GM21786 (cell line): ENCODE results near the gene SULT1C4.

Experiments used
- ATAC-seq: cut with Tn5 transposase; IDR thresholded peaks from one replicate; pipeline ENCODE4 v1.9.1; 2021; ENCODE audit not compliant: unreplicated experiment

The SULT1C4 gene

GRCh38 chr2:108369153-108369552, 8.6 kb upstream of the SULT1C4 start:
- no peak for ATAC-seq

GRCh38 chr2:108370080-108370479, 7.7 kb upstream of the SULT1C4 start:
- no peak for ATAC-seq

GRCh38 chr2:108376774-108377173, 980 bp upstream of the SULT1C4 start:
- ATAC-seq: no peak

- ATAC-seq: no peak
These were observed 353 bp upstream of the SULT1C4 start for GRCh38 chr2:108377401-108377800.

- ATAC-seq: no peak
These were observed 1.1 kb downstream of the SULT1C4 start for GRCh38 chr2:108378851-108379250.

GRCh38 chr2:108382196-108382595, 4.4 kb downstream of the SULT1C4 start:
- ATAC-seq: no peak

- no peak for ATAC-seq
These were observed 5.5 kb downstream of the SULT1C4 start for GRCh38 chr2:108383146-108383830.

- ATAC-seq: no peak
These were observed 7.1 kb downstream of the SULT1C4 start for GRCh38 chr2:108384662-108385393.

GRCh38 chr2:108385411-108386071, 7.8 kb downstream of the SULT1C4 start:
- ATAC-seq: peak; percentile 84

GRCh38 chr2:108388045-108388444, 10.3 kb downstream of the SULT1C4 start:
- no peak for ATAC-seq

GRCh38 chr2:108390340-108390739, 12.6 kb downstream of the SULT1C4 start:
- ATAC-seq: no peak

- ATAC-seq: no peak
These were observed 14.3 kb downstream of the SULT1C4 start for GRCh38 chr2:108392029-108392428.

- no peak for ATAC-seq
These were observed 15.4 kb downstream of the SULT1C4 start for GRCh38 chr2:108393197-108393596.

- no peak for ATAC-seq
These were observed 17.4 kb downstream of the SULT1C4 start for GRCh38 chr2:108395155-108395554.

- ATAC-seq: no peak
These were observed 19.1 kb downstream of the SULT1C4 start for GRCh38 chr2:108396845-108397244.

- no peak for ATAC-seq
These were observed 21.7 kb downstream of the SULT1C4 start for GRCh38 chr2:108399479-108399878.

- no peak for ATAC-seq
These were observed 24.0 kb downstream of the SULT1C4 start for GRCh38 chr2:108401800-108402199.

GRCh38 chr2:108403494-108403893, 25.7 kb downstream of the SULT1C4 start:
- ATAC-seq: no peak

- ATAC-seq: no peak
These were observed 27.1 kb downstream of the SULT1C4 start for GRCh38 chr2:108404784-108405397.

GRCh38 chr2:108407864-108408729, 30.3 kb downstream of the SULT1C4 start:
- no peak for ATAC-seq

GRCh38 chr2:108409768-108410167, 32.0 kb downstream of the SULT1C4 start:
- ATAC-seq: no peak
